ENCODE results near the gene UBE2Q1.
"Not testable (repeated sequence)": the region's sequence is repeated elsewhere in the genome, so short reads cannot be mapped to it uniquely, and the experiment has no call there.

Gene UBE2Q1

GRCh38 chr1:154549202-154549770 lies 9.2 kb downstream of the UBE2Q1 start:
- DNase-seq: no peak

GRCh38 chr1:154548028-154548427 lies 10.4 kb downstream of the UBE2Q1 start:
- DNase-seq: no peak

- no peak for DNase-seq
Observed at GRCh38 chr1:154547105-154547732, 11.2 kb downstream of the UBE2Q1 start.

- peak; percentile 69 to 73 for DNase-seq
Observed at GRCh38 chr1:154546264-154547063, 12.0 kb downstream of the UBE2Q1 start.

- no peak for DNase-seq
Observed at GRCh38 chr1:154541231-154541630, 17.2 kb downstream of the UBE2Q1 start.

- no peak for DNase-seq
Observed at GRCh38 chr1:154539486-154540483, 18.7 kb downstream of the UBE2Q1 start.

- DNase-seq: no peak
Observed at GRCh38 chr1:154536570-154536969, 21.9 kb downstream of the UBE2Q1 start.

- DNase-seq: peak; percentile 28 to 67
Observed at GRCh38 chr1:154533952-154534844, 24.3 kb downstream of the UBE2Q1 start.

GRCh38 chr1:154531950-154532349 lies 26.5 kb downstream of the UBE2Q1 start:
- DNase-seq: not testable (repeated sequence)

GRCh38 chr1:154529308-154529707 lies 29.2 kb downstream of the UBE2Q1 start:
- DNase-seq: no peak

- DNase-seq: no peak
Observed at GRCh38 chr1:154527192-154527591, 31.3 kb downstream of the UBE2Q1 start.

GRCh38 chr1:154524881-154525280 lies 33.6 kb downstream of the UBE2Q1 start:
- no peak for DNase-seq

GRCh38 chr1:154521695-154522094 lies 36.8 kb downstream of the UBE2Q1 start:
- peak in 1 of 2 experiments; percentile 33 for DNase-seq

GRCh38 chr1:154520333-154520732 lies 38.1 kb downstream of the UBE2Q1 start:
- DNase-seq: no peak

- DNase-seq: no peak
Observed at GRCh38 chr1:154519591-154519991, 38.9 kb downstream of the UBE2Q1 start.

GRCh38 chr1:154517661-154518060 lies 40.8 kb downstream of the UBE2Q1 start:
- no peak for DNase-seq

GRCh38 chr1:154514066-154514553 lies 44.4 kb downstream of the UBE2Q1 start:
- no peak for DNase-seq

GRCh38 chr1:154512760-154513159 lies 45.7 kb downstream of the UBE2Q1 start:
- DNase-seq: no peak

GRCh38 chr1:154503898-154504297 lies 54.6 kb downstream of the UBE2Q1 start:
- DNase-seq: no peak

- DNase-seq: no peak
Observed at GRCh38 chr1:154502744-154503115, 55.7 kb downstream of the UBE2Q1 start.

GRCh38 chr1:154502066-154502743 lies 56.3 kb downstream of the UBE2Q1 start, which contains the start of the genes SHE and TDRD10:
SHE (minus strand) TSS chr1:154502412; CDS start chr1:154502026, 386 bp downstream.
TDRD10 (plus strand) TSS chr1:154502219; CDS start chr1:154506904, 4,685 bp downstream.
- no peak for DNase-seq
